Body of pancreas (tissue), 4 donors: ENCODE results near the gene SIRT7.

Experiments used
- POLR2A ChIP-seq, 3 donors: fragments of 450-650 bp; IDR thresholded peaks; one replicate each; pipeline ENCODE4 v1.6.1; 2016; ENCODE audit warnings: antibody characterized with exemption in 3 of 3, mild to moderate bottlenecking in 2 of 3
- TF ChIP-seq, protein P1 (sequence below), 7 experiments: fragments of 450-650 bp in 4 of 7; fragments of 200-600 bp in 3 of 7; sonication (generic) in 3 of 7; IDR thresholded peaks; one replicate each; pipeline ENCODE4 v1.5.1; 2016 to 2019; ENCODE audit warnings: antibody characterized with exemption in 7 of 7

DNA sequence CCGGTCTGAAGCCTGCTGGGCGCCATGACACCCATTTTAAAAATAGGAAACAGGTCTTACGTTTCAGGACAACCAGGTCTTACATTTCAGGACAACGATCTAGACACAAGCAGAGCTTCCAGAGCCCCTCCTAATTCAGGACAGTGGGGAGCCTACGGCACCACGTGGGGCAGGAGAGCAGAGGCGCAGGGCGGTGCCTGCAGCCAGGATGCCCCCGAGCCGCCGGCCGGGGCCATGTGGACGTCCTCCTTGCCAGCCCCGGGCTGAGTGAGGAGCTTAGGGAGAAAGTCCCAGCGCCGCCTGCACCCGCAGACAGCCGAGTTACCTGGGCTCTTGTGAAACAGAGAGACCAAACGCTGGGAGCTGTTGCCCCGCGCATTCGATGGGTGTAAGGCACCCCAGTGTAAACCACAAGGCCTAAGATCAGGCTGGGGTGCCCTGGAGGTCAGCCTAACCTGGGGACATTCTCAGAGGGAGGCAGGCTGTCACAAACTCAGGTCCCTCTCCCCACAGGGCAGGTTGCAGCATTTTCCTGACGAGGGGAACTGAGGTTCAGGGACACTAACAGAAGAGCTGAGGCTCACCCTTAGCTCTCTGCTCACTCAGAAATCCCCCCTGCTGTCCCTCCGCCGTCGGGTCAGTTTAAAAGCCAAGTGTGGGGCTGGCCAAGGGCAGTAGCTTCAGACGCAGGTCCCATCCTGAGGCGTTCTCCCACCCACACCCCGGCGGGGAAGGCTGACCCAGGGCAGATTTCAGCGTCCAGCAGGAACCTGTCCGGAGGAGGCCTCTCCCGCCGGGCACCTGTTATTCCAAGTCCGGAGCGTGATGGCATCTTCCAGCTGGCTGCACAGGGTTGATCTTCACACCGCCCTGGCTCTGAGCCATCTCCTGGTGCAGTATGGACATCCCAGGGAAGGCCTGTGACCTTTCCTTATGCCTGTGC lies 44.8 kb upstream of the SIRT7 start:
- TF ChIP-seq, protein P1, sequence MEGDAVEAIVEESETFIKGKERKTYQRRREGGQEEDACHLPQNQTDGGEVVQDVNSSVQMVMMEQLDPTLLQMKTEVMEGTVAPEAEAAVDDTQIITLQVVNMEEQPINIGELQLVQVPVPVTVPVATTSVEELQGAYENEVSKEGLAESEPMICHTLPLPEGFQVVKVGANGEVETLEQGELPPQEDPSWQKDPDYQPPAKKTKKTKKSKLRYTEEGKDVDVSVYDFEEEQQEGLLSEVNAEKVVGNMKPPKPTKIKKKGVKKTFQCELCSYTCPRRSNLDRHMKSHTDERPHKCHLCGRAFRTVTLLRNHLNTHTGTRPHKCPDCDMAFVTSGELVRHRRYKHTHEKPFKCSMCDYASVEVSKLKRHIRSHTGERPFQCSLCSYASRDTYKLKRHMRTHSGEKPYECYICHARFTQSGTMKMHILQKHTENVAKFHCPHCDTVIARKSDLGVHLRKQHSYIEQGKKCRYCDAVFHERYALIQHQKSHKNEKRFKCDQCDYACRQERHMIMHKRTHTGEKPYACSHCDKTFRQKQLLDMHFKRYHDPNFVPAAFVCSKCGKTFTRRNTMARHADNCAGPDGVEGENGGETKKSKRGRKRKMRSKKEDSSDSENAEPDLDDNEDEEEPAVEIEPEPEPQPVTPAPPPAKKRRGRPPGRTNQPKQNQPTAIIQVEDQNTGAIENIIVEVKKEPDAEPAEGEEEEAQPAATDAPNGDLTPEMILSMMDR (IDR thresholded peaks at IDR 0.05), result no peak
- TF ChIP-seq POLR2A (IDR thresholded peaks at IDR 0.05), result no peak
